Fibroblast of pulmonary artery (primary cell): ENCODE data around the gene ZNF574.

Source experiments
- DNase-seq: peaks from one replicate; pipeline ENCODE4 v3.0.0-alpha.2; 2010; ENCODE audit warnings: low read depth
- H3K4me3 ChIP-seq: replicated peaks from 2 replicates; pipeline ENCODE4 v1.5.1; 2011; ENCODE audit warnings: low read depth, mild to moderate bottlenecking, control low read depth, low read length, moderate library complexity
- CTCF ChIP-seq: IDR thresholded peaks from 2 replicates; pipeline ENCODE4 v1.5.1; 2011; ENCODE audit warnings: mild to moderate bottlenecking, control low read depth, low read length, inconsistent platforms; ENCODE audit errors: missing control alignments

Gene ZNF574

GRCh38 chr19:42068361-42068755, 7.6 kb upstream of the ZNF574 start:
- TF ChIP-seq CTCF = no peak
- DNase-seq = no peak
- no peak overlapping the region for H3K4me3 ChIP-seq

- no peak overlapping the region for H3K4me3 ChIP-seq
- no peak for TF ChIP-seq CTCF
Observed at GRCh38 chr19:42068756-42069571, 7.0 kb upstream of the ZNF574 start.

GRCh38 chr19:42069619-42070351, 6.2 kb upstream of the ZNF574 start, which contains the start of gene GRIK5:
Gene GRIK5 (minus strand): TSS chr19:42070206. CDS start chr19:42065770, 4,436 bp downstream.
- no peak for DNase-seq
- TF ChIP-seq CTCF = no peak
- H3K4me3 ChIP-seq = no peak within 1 kb of the TSS

More at GRCh38 chr19:42068756-42069571, 7.0 kb upstream of the ZNF574 start:
- DNase-seq = no peak

GRCh38 chr19:42071247-42071646, 4.7 kb upstream of the ZNF574 start:
- no peak for DNase-seq
- no peak overlapping the region for H3K4me3 ChIP-seq
- TF ChIP-seq CTCF = no peak

- DNase-seq = no peak
Observed at GRCh38 chr19:42074513-42075363, 1.2 kb upstream of the ZNF574 start.

GRCh38 chr19:42075364-42075615, 676 bp upstream of the ZNF574 start:
- peak overlapping the region; percentile 81 for H3K4me3 ChIP-seq
- peak; percentile 11 for DNase-seq
- TF ChIP-seq CTCF = no peak

More at GRCh38 chr19:42074513-42075363, 1.2 kb upstream of the ZNF574 start:
- H3K4me3 ChIP-seq = peak overlapping the region; percentile 81
- TF ChIP-seq CTCF = no peak
